Panc1 (cell line): ENCODE results near the gene RFX8. TPM values are rescaled to one million over a fixed set of nuclear protein-coding genes. Genes with fewer than 3 reads are reported as not detected.

Experiments
- ATAC-seq: fragments of 200-7000 bp; cut with Tn5 transposase; 2 replicates; pipeline ENCODE4 v1.9.1; 2020; ENCODE audit warnings: mild to moderate bottlenecking, moderate library complexity
- BruUV-seq: library from RNA; stranded (reverse); fragments of 400-500 nt; replicated peaks from 2 replicates; lab custom pipeline; 2021; lab: Mats Ljungman, UMichigan
- CTCF ChIA-PET: fragments of 300-600 bp; sonication (Branson Sonifier 250); formaldehyde crosslinking; loops from one replicate; lab custom pipeline; 2022; ENCODE audit warnings: antibody characterized with exemption; lab: Charles Lee
- POLR2A ChIA-PET: fragments of 300-600 bp; sonication (Branson Sonifier 250); formaldehyde crosslinking; loops from one replicate; lab custom pipeline; 2022; ENCODE audit warnings: antibody characterized with exemption; lab: Charles Lee
- DNase-seq: peaks from one replicate; pipeline ENCODE4 v3.0.0-alpha.2; 2010; ENCODE audit warnings: low read depth, low spot score
- H3K27ac ChIP-seq: 2 replicates; pipeline ENCODE4 v1.5.1; 2011; ENCODE audit warnings: mild to moderate bottlenecking, low read length, inconsistent platforms
- H3K27me3 ChIP-seq: fragments of 200-500 bp; sonication (Bioruptor generic); 2 replicates; pipeline ENCODE4 v1.6.0; 2014; ENCODE audit warnings: low read length, inconsistent platforms; ENCODE audit not compliant: control insufficient read depth, insufficient read depth
- H3K36me3 ChIP-seq: fragments of 200-500 bp; sonication (Bioruptor generic); 2 replicates; pipeline ENCODE4 v1.5.1; 2014; ENCODE audit warnings: inconsistent platforms, mild to moderate bottlenecking, low read length, moderate library complexity; ENCODE audit not compliant: control insufficient read depth, insufficient read depth
- H3K4me1 ChIP-seq: 2 replicates; pipeline ENCODE4 v1.5.1; 2011; ENCODE audit warnings: inconsistent platforms, mild to moderate bottlenecking, low read length, moderate library complexity; ENCODE audit not compliant: control insufficient read depth, insufficient read depth
- H3K4me3 ChIP-seq, 2 experiments: 2 replicates each; pipeline ENCODE4 v1.5.1; 2011 to 2012; ENCODE audit warnings: low read depth in 2 of 2, low read length in 2 of 2, mild to moderate bottlenecking in 2 of 2, inconsistent platforms in 1 of 2, moderate library complexity in 1 of 2
- H3K9me3 ChIP-seq: fragments of 200-500 bp; sonication (Bioruptor generic); 2 replicates; pipeline ENCODE4 v1.5.1; 2014; ENCODE audit warnings: low read depth, mild to moderate bottlenecking, inconsistent platforms, low read length, moderate library complexity; ENCODE audit not compliant: control insufficient read depth, insufficient read depth
- POLR2AphosphoS5 ChIP-seq: IDR thresholded peaks from 2 replicates; pipeline ENCODE4 v1.6.1; 2012; ENCODE audit warnings: mild to moderate bottlenecking, low read depth, low read length, moderate library complexity
- SIN3A ChIP-seq: IDR thresholded peaks from 2 replicates; pipeline ENCODE4 v1.6.1; 2012; ENCODE audit warnings: low read depth, mild to moderate bottlenecking, low read length, moderate library complexity, borderline replicate concordance; ENCODE audit not compliant: insufficient read depth
- TCF7L2 ChIP-seq: IDR thresholded peaks from 2 replicates; pipeline ENCODE4 v1.6.1; 2011; ENCODE audit warnings: mild to moderate bottlenecking, low read depth, low read length, inconsistent platforms
- in situ Hi-C: cut with HindIII; loops from 2 replicates; pipeline ENCODE4 v1.10.0; 2016; ENCODE audit warnings: low sequenced_read_pairs, low pct_unique_long_range_greater_than_20kb
- intact Hi-C: fragments of 100-400 bp; cut with micrococcal nuclease; formaldehyde crosslinking; loops from one replicate; pipeline ENCODE4 v1.10.0; 2022; ENCODE audit not compliant: unreplicated experiment
- total RNA-seq: library from RNA; stranded (reverse); gene quantifications from one replicate; pipeline ENCODE4 v1.2.1, GENCODE V29; 2021; ENCODE audit not compliant: unreplicated experiment
- TF ChIP-seq, protein P1 (sequence below), 2 experiments: IDR thresholded peaks; 2 replicates each; pipeline ENCODE4 v1.6.1; 2011 to 2012; ENCODE audit warnings: low read depth in 2 of 2, control low read depth in 1 of 2, low read length in 1 of 2, mild to moderate bottlenecking in 1 of 2, moderate library complexity in 1 of 2; ENCODE audit not compliant: insufficient read depth in 1 of 2
- TF ChIP-seq, protein P2 (sequence below): fragments of 450-650 bp; IDR thresholded peaks from 2 replicates; pipeline ENCODE4 v1.5.1; 2017; ENCODE audit warnings: mild to moderate bottlenecking

The RFX8 gene
- total RNA-seq, 1 experiment from 2014 or later, result not detected

DNA sequence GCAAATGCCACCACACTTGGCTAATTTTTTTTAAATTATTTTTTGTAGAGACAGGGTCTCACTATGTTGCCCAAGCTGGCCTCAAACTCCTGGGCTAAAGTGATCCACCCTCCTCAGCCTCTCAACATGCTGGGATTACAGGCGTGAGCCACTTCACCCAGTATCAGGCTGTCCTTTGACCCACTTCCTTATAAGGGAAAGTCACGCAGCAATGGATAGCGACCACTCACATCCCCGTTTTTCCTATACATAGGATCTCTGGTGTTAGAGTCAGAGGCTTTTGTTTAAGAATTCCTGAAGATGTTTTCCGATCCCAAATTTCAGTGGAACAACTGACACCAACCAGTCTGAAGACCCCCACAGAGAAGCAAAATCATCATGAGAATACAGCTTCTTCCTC, 41.4 kb upstream of the RFX8 start:
- Histone ChIP-seq H3K27ac (no peak overlapping the region), H3K4me3 (no peak overlapping the region), H3K9me3 (peaks cover 6% of the 10 kb centered on the region; the same call in 1 of the 2 replicates), H3K27me3 (no peaks in the 10 kb centered on the region), H3K4me1 (peaks cover 7% of the 10 kb centered on the region; the same call in 1 of the 2 replicates), H3K36me3 (no peaks in the 10 kb centered on the region)
- intact Hi-C loops (loop anchor here (10.0 kb wide), 1 partner anchor 318 kb away; no protein-coding TSS in a partner anchor), in situ Hi-C loops (no loop called here)
- TF ChIP-seq POLR2AphosphoS5 (no peak), SIN3A (no peak), TCF7L2 (no peak)
- TF ChIP-seq, protein P1, sequence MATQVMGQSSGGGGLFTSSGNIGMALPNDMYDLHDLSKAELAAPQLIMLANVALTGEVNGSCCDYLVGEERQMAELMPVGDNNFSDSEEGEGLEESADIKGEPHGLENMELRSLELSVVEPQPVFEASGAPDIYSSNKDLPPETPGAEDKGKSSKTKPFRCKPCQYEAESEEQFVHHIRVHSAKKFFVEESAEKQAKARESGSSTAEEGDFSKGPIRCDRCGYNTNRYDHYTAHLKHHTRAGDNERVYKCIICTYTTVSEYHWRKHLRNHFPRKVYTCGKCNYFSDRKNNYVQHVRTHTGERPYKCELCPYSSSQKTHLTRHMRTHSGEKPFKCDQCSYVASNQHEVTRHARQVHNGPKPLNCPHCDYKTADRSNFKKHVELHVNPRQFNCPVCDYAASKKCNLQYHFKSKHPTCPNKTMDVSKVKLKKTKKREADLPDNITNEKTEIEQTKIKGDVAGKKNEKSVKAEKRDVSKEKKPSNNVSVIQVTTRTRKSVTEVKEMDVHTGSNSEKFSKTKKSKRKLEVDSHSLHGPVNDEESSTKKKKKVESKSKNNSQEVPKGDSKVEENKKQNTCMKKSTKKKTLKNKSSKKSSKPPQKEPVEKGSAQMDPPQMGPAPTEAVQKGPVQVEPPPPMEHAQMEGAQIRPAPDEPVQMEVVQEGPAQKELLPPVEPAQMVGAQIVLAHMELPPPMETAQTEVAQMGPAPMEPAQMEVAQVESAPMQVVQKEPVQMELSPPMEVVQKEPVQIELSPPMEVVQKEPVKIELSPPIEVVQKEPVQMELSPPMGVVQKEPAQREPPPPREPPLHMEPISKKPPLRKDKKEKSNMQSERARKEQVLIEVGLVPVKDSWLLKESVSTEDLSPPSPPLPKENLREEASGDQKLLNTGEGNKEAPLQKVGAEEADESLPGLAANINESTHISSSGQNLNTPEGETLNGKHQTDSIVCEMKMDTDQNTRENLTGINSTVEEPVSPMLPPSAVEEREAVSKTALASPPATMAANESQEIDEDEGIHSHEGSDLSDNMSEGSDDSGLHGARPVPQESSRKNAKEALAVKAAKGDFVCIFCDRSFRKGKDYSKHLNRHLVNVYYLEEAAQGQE (IDR thresholded peaks at IDR 0.05; ENCODE audit: insufficient read depth in 1 of 2, low read depth in 2 of 2, low read length in 1 of 2), result no peak
- TF ChIP-seq, protein P2, sequence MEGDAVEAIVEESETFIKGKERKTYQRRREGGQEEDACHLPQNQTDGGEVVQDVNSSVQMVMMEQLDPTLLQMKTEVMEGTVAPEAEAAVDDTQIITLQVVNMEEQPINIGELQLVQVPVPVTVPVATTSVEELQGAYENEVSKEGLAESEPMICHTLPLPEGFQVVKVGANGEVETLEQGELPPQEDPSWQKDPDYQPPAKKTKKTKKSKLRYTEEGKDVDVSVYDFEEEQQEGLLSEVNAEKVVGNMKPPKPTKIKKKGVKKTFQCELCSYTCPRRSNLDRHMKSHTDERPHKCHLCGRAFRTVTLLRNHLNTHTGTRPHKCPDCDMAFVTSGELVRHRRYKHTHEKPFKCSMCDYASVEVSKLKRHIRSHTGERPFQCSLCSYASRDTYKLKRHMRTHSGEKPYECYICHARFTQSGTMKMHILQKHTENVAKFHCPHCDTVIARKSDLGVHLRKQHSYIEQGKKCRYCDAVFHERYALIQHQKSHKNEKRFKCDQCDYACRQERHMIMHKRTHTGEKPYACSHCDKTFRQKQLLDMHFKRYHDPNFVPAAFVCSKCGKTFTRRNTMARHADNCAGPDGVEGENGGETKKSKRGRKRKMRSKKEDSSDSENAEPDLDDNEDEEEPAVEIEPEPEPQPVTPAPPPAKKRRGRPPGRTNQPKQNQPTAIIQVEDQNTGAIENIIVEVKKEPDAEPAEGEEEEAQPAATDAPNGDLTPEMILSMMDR, result no peak
- no TSS peak for BruUV-seq
- DNase-seq, result no peak
- ChIA-PET CTCF (interaction anchor here (0.6 kb wide), 1 partner anchor 362 kb away, joined by 3 read pairs; no protein-coding TSS in a partner anchor), POLR2A (no interaction called here)
- no peak for ATAC-seq

DNA sequence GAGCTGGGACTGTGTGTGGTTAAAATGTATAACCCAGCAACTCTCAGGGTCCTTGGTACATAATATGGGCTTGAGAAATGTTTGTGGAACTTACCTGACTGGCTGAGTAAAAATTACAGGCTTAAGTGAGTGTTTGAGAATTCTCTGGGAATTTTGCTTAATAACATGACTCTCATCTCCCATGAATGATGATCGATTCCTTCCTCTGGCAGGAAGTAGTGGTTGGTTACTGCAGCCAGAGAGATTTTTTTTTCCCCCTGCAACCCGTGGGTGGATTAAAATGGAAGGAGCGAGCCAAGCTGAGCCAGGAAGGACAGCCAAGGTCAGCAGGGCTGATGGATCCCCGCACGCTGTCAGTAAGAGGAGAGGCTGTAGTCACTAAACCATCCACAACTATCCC, 40.6 kb upstream of the RFX8 start:
- Histone ChIP-seq H3K4me1 (peaks cover 7% of the 10 kb centered on the region; the same call in 1 of the 2 replicates), H3K36me3 (no peaks in the 10 kb centered on the region), H3K4me3 (no peak overlapping the region), H3K9me3 (peaks cover 6% of the 10 kb centered on the region; the same call in 1 of the 2 replicates), H3K27me3 (no peaks in the 10 kb centered on the region), H3K27ac (no peak overlapping the region)
- no peak for DNase-seq
- ChIA-PET CTCF (interaction anchor here (0.6 kb wide), 1 partner anchor 105 kb away, joined by 4 read pairs; no protein-coding TSS in a partner anchor), POLR2A (no interaction called here)
- intact Hi-C loops, result loop anchor here (10.0 kb wide), 1 partner anchor 319 kb away; no protein-coding TSS in a partner anchor
- no TSS peak for BruUV-seq
- ATAC-seq, result no peak
- TF ChIP-seq SIN3A, result no peak
- no peak for TF ChIP-seq POLR2AphosphoS5
- TF ChIP-seq, protein P1 (IDR thresholded peaks at IDR 0.05; ENCODE audit: insufficient read depth in 1 of 2, low read depth in 2 of 2, low read length in 1 of 2), result no peak
- no peak for TF ChIP-seq TCF7L2
- TF ChIP-seq, protein P2, result no peak
- in situ Hi-C loops, result no loop called here
